Body of pancreas (tissue), 4 donors: Measurements from ENCODE around the gene ANKS1A. TPM values are rescaled to one million over a fixed set of nuclear protein-coding genes. Genes with fewer than 3 reads are reported as not detected.

ENCODE experiments used
- ATAC-seq: fragments of 150-250 bp; one replicate; pipeline ENCODE4 v1.9.1; 2016
- DNase-seq, 4 donors: peaks; one replicate each; pipeline ENCODE4 v3.0.0-alpha.2; 2019
- H3K27ac ChIP-seq, 4 donors: fragments of 200-600 bp; sonication (generic); 1 replicate in 3 of 4; 2 replicates in 1 of 4; pipeline versions ENCODE4 v1.5.1 to v1.6.1; 2016 to 2019; ENCODE audit warnings: mild to moderate bottlenecking in 1 of 4, mixed read lengths in 1 of 4, moderate library complexity in 1 of 4
- H3K27me3 ChIP-seq, 2 donors: fragments of 200-600 bp; sonication (generic); one replicate each; pipeline ENCODE4 v1.6.0; 2016; ENCODE audit warnings: mild to moderate bottlenecking in 1 of 2
- H3K36me3 ChIP-seq, 2 donors: fragments of 200-600 bp; sonication (generic); replicated peaks in 1 of 2; 2 replicates each; pipeline ENCODE4 v1.5.1; 2016; ENCODE audit warnings: low read depth in 2 of 2; ENCODE audit not compliant: insufficient read depth in 1 of 2
- H3K4me1 ChIP-seq: fragments of 200-600 bp; sonication (generic); one replicate; pipeline ENCODE4 v1.6.0; 2016
- H3K4me3 ChIP-seq, 2 donors: fragments of 200-600 bp; sonication (generic); 1 replicate in 1 of 2; 2 replicates in 1 of 2; pipeline ENCODE4 v1.5.1; 2016 to 2019
- H3K9me3 ChIP-seq, 3 donors: fragments of 200-600 bp; sonication (generic); 1 replicate in 2 of 3; 2 replicates in 1 of 3; pipeline ENCODE4 v1.5.1; 2016
- POLR2A ChIP-seq, 3 donors: fragments of 450-650 bp; IDR thresholded peaks; one replicate each; pipeline ENCODE4 v1.6.1; 2016; ENCODE audit warnings: antibody characterized with exemption in 3 of 3, mild to moderate bottlenecking in 2 of 3
- WGBS, 2 donors: methylation state at CpG; one replicate each; pipeline ENCODE4 v1.1.5; 2017; 5-methylcytosine and 5-hydroxymethylcytosine counted together
- intact Hi-C: fragments of 100-400 bp; cut with DNase I; formaldehyde crosslinking; loops from one replicate; pipeline ENCODE4 v1.15.1; 2023
- total RNA-seq, 2 donors: library from RNA; depleted of rRNA; stranded (reverse); fragments of >200 nt; gene quantifications; one replicate each; pipeline ENCODE4 v1.1.0, GENCODE V29; 2016
- TF ChIP-seq, protein P1 (sequence below), 7 experiments: fragments of 450-650 bp in 4 of 7; fragments of 200-600 bp in 3 of 7; sonication (generic) in 3 of 7; IDR thresholded peaks; one replicate each; pipeline ENCODE4 v1.5.1; 2016 to 2019; ENCODE audit warnings: antibody characterized with exemption in 7 of 7

Gene ANKS1A
- total RNA-seq, 2 donors from 2014 or later, result 14.3 to 17.1 TPM

DNA sequence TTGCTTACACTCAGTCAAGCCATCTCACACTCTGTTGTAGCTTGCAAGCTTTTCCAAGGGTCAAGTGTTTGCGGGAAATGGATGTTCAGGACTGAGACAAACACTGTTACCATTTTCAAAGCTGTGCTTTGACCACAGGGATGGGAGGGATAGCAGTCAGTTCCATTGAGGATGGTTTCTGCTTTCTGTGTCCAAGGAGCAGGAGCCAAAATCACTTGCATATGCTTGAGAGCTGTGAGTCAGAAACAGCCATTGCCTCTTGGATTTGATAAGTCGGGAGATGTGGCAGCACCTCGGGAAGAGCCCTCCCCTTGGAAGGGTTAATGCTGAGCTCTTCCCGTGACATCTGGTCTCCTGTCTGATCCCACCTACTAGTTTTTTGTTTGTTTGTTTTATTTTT lies 166.8 kb downstream of the ANKS1A start:
- H3K4me1 ChIP-seq, result no peaks in the 10 kb centered on the region
- TF ChIP-seq POLR2A (IDR thresholded peaks at IDR 0.05), result no peak
- TF ChIP-seq, protein P1, sequence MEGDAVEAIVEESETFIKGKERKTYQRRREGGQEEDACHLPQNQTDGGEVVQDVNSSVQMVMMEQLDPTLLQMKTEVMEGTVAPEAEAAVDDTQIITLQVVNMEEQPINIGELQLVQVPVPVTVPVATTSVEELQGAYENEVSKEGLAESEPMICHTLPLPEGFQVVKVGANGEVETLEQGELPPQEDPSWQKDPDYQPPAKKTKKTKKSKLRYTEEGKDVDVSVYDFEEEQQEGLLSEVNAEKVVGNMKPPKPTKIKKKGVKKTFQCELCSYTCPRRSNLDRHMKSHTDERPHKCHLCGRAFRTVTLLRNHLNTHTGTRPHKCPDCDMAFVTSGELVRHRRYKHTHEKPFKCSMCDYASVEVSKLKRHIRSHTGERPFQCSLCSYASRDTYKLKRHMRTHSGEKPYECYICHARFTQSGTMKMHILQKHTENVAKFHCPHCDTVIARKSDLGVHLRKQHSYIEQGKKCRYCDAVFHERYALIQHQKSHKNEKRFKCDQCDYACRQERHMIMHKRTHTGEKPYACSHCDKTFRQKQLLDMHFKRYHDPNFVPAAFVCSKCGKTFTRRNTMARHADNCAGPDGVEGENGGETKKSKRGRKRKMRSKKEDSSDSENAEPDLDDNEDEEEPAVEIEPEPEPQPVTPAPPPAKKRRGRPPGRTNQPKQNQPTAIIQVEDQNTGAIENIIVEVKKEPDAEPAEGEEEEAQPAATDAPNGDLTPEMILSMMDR (IDR thresholded peaks at IDR 0.05), result no peak
- H3K27ac ChIP-seq, result no peak overlapping the region

DNA sequence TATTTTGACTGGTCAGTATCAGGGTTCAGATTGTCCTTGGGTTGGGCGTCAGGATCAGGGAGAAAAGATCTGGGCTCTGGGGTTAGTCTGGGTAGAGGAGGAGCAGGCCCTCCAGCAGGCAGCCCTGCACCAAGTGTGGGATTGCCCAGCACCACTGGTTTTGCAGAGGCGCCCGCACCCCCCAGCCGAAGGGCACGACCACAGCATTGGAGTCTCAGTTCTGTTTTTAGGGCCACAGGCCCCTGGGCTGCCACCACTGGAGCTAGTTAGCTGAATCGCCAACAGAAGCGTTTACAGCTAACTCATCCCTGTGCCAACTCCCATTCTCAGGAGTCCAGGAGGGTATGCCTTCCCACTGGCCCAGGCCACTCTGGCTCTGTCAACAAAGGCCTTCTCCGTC lies 167.9 kb downstream of the ANKS1A start:
- TF ChIP-seq, protein P1 (IDR thresholded peaks at IDR 0.05), result no peak
- no peak for TF ChIP-seq POLR2A (IDR thresholded peaks at IDR 0.05)
- no peak overlapping the region for H3K27ac ChIP-seq
- 78 to 92% methylated on average over 3 to 8 of the region's 8 CpGs for WGBS, 2 donors
- no peak for ATAC-seq
- no peak overlapping the region for H3K4me3 ChIP-seq
- DNase-seq, result no peak
- H3K27me3 ChIP-seq, result no peaks in the 10 kb centered on the region
- no peaks in the 10 kb centered on the region for H3K9me3 ChIP-seq
- H3K4me1 ChIP-seq, result no peaks in the 10 kb centered on the region
- peaks cover 0 to 13% of the 10 kb centered on the region in 2 donors for H3K36me3 ChIP-seq
- intact Hi-C loops, result no loop called here

More for the DNA sequence above, 166.8 kb downstream of the ANKS1A start:
- WGBS, 2 donors, result 95 to 97% methylated on average over 4 of the region's 4 CpGs
- no peak overlapping the region for H3K4me3 ChIP-seq
- H3K27me3 ChIP-seq, result no peaks in the 10 kb centered on the region
- no peak for DNase-seq
- intact Hi-C loops, result no loop called here
- peaks cover 0 to 14% of the 10 kb centered on the region in 2 donors for H3K36me3 ChIP-seq
- ATAC-seq, result no peak
- no peaks in the 10 kb centered on the region for H3K9me3 ChIP-seq

DNA sequence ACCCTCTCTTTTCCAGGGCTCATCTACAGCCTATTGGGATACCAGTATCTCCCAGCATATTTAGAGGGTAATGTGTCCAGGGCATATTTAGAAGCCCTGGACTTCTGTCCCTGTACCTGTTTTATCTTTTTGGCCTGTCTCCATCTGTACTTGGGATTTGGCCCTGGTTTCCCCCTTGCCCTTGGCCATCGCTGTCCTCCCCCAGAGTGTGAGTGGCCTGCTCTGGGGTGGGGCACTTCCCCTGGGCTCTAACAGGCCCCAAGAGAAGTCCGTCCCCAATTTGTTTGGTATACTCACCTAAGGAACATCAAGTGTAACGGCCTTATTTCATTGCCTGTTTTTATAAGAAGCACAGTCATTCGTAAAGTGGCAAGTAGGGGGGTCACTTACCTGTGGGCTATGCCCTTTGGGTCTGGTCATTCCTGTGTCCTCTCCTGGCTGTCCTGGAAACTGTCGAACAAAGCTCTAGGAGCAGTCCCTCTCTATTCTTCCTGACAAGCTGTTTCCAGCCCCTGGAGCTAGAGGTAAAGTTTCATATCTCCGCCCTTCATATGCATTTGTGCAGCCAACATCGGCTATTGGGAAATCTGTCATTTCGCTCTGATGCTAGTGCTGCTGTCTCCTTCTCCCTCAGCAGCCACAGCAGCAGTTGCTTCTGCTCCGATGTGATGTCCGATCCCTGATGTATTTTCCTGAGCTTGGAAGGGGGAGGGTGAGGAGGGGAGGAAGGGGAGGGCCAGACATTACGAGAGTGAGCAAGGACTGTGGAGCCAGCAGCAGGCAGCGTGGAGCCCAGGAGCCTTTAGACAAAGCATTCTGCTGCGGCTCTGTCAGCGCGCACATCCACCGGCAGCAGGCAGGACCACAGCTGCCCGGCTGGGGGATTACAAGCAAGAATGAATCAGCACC lies 168.6 kb downstream of the ANKS1A start:
- Histone ChIP-seq H3K36me3 (peaks cover 0 to 13% of the 10 kb centered on the region in 2 donors), H3K27ac (no peak overlapping the region), H3K4me3 (no peak overlapping the region), H3K27me3 (no peaks in the 10 kb centered on the region), H3K9me3 (no peaks in the 10 kb centered on the region), H3K4me1 (no peaks in the 10 kb centered on the region)
- intact Hi-C loops, result no loop called here
- DNase-seq (no peak), ATAC-seq (no peak)
- WGBS, 2 donors, result 83 to 89% methylated on average over 17 of the region's 17 CpGs
- no peak for TF ChIP-seq POLR2A (IDR thresholded peaks at IDR 0.05)
- TF ChIP-seq, protein P1 (IDR thresholded peaks at IDR 0.05), result no peak

DNA sequence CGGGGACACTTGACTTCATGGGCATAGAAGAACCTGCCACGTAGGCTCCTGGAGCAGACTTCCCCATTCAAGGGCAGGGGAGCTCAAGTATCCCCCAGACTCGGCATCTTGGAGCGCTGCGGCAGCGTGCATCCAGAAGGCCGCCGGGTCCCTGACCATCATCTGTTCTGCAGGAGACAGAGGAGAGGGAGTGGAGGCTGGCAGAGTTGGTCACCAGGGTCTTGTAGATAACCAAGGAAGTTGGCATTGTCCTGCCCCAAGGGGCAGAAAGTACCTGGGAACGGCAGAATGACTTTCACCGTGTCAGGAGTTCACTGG lies 169.3 kb downstream of the ANKS1A start:
- Histone ChIP-seq H3K4me1 (no peaks in the 10 kb centered on the region), H3K27ac (no peak overlapping the region), H3K36me3 (peaks cover 0 to 13% of the 10 kb centered on the region in 2 donors), H3K9me3 (no peaks in the 10 kb centered on the region), H3K4me3 (no peak overlapping the region), H3K27me3 (no peaks in the 10 kb centered on the region)
- ATAC-seq (no peak), DNase-seq (no peak)
- 89 to 95% methylated on average over 10 of the region's 10 CpGs for WGBS, 2 donors
- no peak for TF ChIP-seq POLR2A (IDR thresholded peaks at IDR 0.05)
- TF ChIP-seq, protein P1 (IDR thresholded peaks at IDR 0.05), result no peak
- intact Hi-C loops, result no loop called here
